ENCODE results near the gene PSMD8.

GRCh38 chr19:38425222-38425809 is 50.9 kb downstream of the PSMD8 start:
- TF ChIP-seq EGR1 (IDR thresholded peaks at IDR 0.05) (no peak), YY1 (IDR thresholded peaks at IDR 0.05; ENCODE audit: low read depth) (no peak), CEBPB (IDR thresholded peaks at IDR 0.05) (no peak), REST (IDR thresholded peaks at IDR 0.05; ENCODE audit: low read depth) (no peak), MAX (IDR thresholded peaks at IDR 0.05) (no peak), RAD21 (IDR thresholded peaks at IDR 0.05; ENCODE audit: low read depth) (no peak), TEAD4 (IDR thresholded peaks at IDR 0.05) (no peak)

Measured in Ishikawa (cell line).